Measurements from ENCODE around the gene CAPRIN2.

The CAPRIN2 gene

DNA sequence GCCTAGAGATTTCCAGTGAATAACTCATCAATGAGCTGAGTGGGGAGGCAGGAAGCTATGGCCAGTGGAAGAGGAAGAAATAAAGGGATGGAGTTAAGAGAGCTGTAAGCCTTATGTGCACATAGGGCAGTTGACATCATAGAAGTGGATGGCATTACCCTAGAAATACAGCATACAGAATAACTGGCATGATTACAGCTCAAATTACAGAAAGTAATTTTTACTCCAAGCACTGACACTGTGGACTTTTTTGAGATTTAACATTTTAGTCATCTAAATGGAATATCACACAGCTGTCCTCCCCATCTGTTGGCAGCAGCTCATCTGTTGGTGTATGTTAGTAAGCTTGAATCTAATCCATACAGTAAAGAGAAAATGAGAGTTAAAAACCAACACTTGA lies 53.7 kb downstream of the CAPRIN2 start:
- no peak overlapping the region for H3K4me3 ChIP-seq (ENCODE audit: low read depth, low read length)
- no peak for TF ChIP-seq CTCF (IDR thresholded peaks at IDR 0.05; ENCODE audit: low read depth, low read length)

GRCh38 chr12:30700216-30700900 lies 54.4 kb downstream of the CAPRIN2 start:
- H3K4me3 ChIP-seq (ENCODE audit: low read depth, low read length): no peak overlapping the region
- no peak for TF ChIP-seq CTCF (IDR thresholded peaks at IDR 0.05; ENCODE audit: low read depth, low read length)

- no peak for TF ChIP-seq CTCF (IDR thresholded peaks at IDR 0.05; ENCODE audit: low read depth, low read length)
- no peak overlapping the region for H3K4me3 ChIP-seq (ENCODE audit: low read depth, low read length)
Observed at GRCh38 chr12:30698346-30698745, 56.4 kb downstream of the CAPRIN2 start.

DNA sequence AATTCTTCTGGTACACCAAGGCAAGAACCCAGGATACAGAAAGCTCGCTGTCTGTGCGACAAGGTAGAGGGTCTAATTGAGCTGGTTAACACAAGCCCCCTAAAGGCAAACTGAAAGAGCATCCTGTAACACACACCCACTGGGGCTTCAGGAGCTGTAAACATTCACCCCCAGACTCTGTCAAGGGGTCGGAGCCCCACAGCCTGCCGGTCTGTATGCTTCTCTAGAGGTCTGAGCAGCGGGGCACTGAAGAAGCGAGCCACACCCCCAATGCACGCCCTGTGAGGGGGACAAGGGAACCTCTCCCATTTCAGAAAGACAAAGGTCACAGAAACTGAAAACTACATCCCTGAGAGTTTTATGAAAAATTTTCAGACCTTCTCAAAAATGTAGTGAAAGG lies 57.8 kb downstream of the CAPRIN2 start:
- H3K4me3 ChIP-seq (ENCODE audit: low read depth, low read length): no peak overlapping the region
- no peak for TF ChIP-seq CTCF (IDR thresholded peaks at IDR 0.05; ENCODE audit: low read depth, low read length)

GRCh38 chr12:30696486-30696885 lies 58.3 kb downstream of the CAPRIN2 start:
- no peak overlapping the region; the same call in 1 of the 2 replicates for H3K4me3 ChIP-seq (ENCODE audit: low read depth, low read length)
- TF ChIP-seq CTCF (IDR thresholded peaks at IDR 0.05; ENCODE audit: low read depth, low read length): no peak

- peak overlapping the region; percentile 99 for H3K4me3 ChIP-seq (ENCODE audit: low read depth, low read length)
- TF ChIP-seq CTCF (IDR thresholded peaks at IDR 0.05; ENCODE audit: low read depth, low read length): no peak
Observed at GRCh38 chr12:30696103-30696408, 58.7 kb downstream of the CAPRIN2 start.

GRCh38 chr12:30695199-30696102 lies 59.3 kb downstream of the CAPRIN2 start, which contains the start of gene IPO8:
Gene IPO8 (minus strand): TSS chr12:30695869. CDS start chr12:30695647, 222 bp downstream.
- TF ChIP-seq CTCF (IDR thresholded peaks at IDR 0.05; ENCODE audit: low read depth, low read length): peak; percentile 33; the same call in 1 of the 2 replicates
- peak within 1 kb of the TSS; percentile 99 for H3K4me3 ChIP-seq (ENCODE audit: low read depth, low read length)

All from WI38 (cell line).